Endothelial cell of umbilical vein (primary cell): ENCODE results near the gene TTYH3. TPM values are rescaled to one million over a fixed set of nuclear protein-coding genes. Genes with fewer than 3 reads are reported as not detected.

Experiments used
- BruUV-seq: library from RNA; stranded (reverse); fragments of 400-500 nt; replicated peaks from 2 replicates; lab custom pipeline; 2021; lab: Mats Ljungman, UMichigan
- CTCF ChIA-PET: fragments of 300-600, 350-600 bp; sonication (Branson Sonifier 250); formaldehyde crosslinking; loops from one replicate; lab custom pipeline; 2021; ENCODE audit warnings: antibody characterized with exemption, inconsistent platforms; lab: Charles Lee
- POLR2A ChIA-PET: fragments of 300-600, 350-600 bp; sonication (Branson Sonifier 250); formaldehyde crosslinking; loops from one replicate; lab custom pipeline; 2021; ENCODE audit warnings: antibody characterized with exemption, inconsistent platforms; lab: Charles Lee
- DNase-seq: peaks from one replicate; pipeline ENCODE4 v3.0.0-alpha.2; 2011; ENCODE audit warnings: low read depth, low spot score
- FAIRE-seq: peaks from 2 replicates; lab custom pipeline; 2011; peaks lifted over from hg19 to GRCh38; lab: Jason Lieb, UNC
- H2AFZ ChIP-seq: 2 replicates; pipeline ENCODE4 v1.6.0; 2012; ENCODE audit warnings: low read depth, low read length, control low read depth, inconsistent platforms
- H3K27ac ChIP-seq: 2 replicates; pipeline ENCODE4 v1.5.1; 2011; ENCODE audit warnings: low read depth, mild to moderate bottlenecking, control low read depth, low read length, moderate library complexity; ENCODE audit not compliant: insufficient read depth
- H3K27me3 ChIP-seq, 2 experiments: 2 replicates each; pipeline versions ENCODE4 v1.6.0 to v1.6.1; 2011; ENCODE audit warnings: low read length in 2 of 2, mixed read lengths in 1 of 2; ENCODE audit not compliant: control insufficient read depth in 2 of 2, insufficient read depth in 2 of 2
- H3K36me3 ChIP-seq, 2 experiments: 2 replicates in 1 of 2; 3 replicates in 1 of 2; pipeline ENCODE4 v1.5.1; 2011; ENCODE audit warnings: low read length in 2 of 2, mild to moderate bottlenecking in 1 of 2, moderate library complexity in 1 of 2; ENCODE audit not compliant: control insufficient read depth in 2 of 2, insufficient read depth in 2 of 2; ENCODE audit errors: extremely low read depth in 1 of 2
- H3K4me1 ChIP-seq: 3 replicates; pipeline ENCODE4 v1.5.1; 2011; ENCODE audit warnings: mild to moderate bottlenecking, low read length; ENCODE audit not compliant: control insufficient read depth, insufficient read depth; ENCODE audit errors: extremely low read depth
- H3K4me2 ChIP-seq: 2 replicates; pipeline ENCODE4 v1.6.1; 2011; ENCODE audit warnings: low read length, control low read depth, mixed read lengths; ENCODE audit not compliant: insufficient read depth
- H3K4me3 ChIP-seq, 3 experiments: fragments of 200-600 bp in 1 of 3; sonication (generic), shearing (Covaris generic) in 1 of 3; replicated peaks in 1 of 3; 2 replicates each; pipeline ENCODE4 v1.5.1; 2011 to 2016; ENCODE audit warnings: control low read depth in 3 of 3, low read length in 3 of 3, mild to moderate bottlenecking in 2 of 3, inconsistent platforms in 1 of 3, low read depth in 1 of 3, moderate library complexity in 1 of 3; ENCODE audit not compliant: insufficient read depth in 1 of 3
- H3K79me2 ChIP-seq: 2 replicates; pipeline ENCODE4 v1.6.0; 2012; ENCODE audit warnings: low read length, inconsistent platforms; ENCODE audit not compliant: control insufficient read depth, insufficient read depth
- H3K9ac ChIP-seq: replicated peaks from 2 replicates; pipeline ENCODE3; 2011; ENCODE audit warnings: low read length, control low read depth; ENCODE audit not compliant: insufficient read depth; ENCODE audit errors: extremely low read depth
- H3K9me1 ChIP-seq: replicated peaks from 3 replicates; pipeline ENCODE4 v1.6.0; 2011; ENCODE audit warnings: mild to moderate bottlenecking, low read length; ENCODE audit not compliant: control insufficient read depth, insufficient read depth; ENCODE audit errors: extremely low read depth
- H3K9me3 ChIP-seq: replicated peaks from 2 replicates; pipeline ENCODE4 v1.5.1; 2012; ENCODE audit warnings: low read length, inconsistent platforms; ENCODE audit not compliant: control insufficient read depth, insufficient read depth
- H4K20me1 ChIP-seq: replicated peaks from 2 replicates; pipeline ENCODE3; 2011; ENCODE audit warnings: mild to moderate bottlenecking, low read length; ENCODE audit not compliant: control insufficient read depth, insufficient read depth; ENCODE audit errors: extremely low read depth
- EZH2 ChIP-seq: IDR thresholded peaks from 2 replicates; pipeline ENCODE4 v1.6.1; 2012; ENCODE audit warnings: borderline replicate concordance, low read depth, mild to moderate bottlenecking, moderate library complexity, low read length, inconsistent platforms; ENCODE audit not compliant: severe bottlenecking
- FOS ChIP-seq: IDR thresholded peaks from 2 replicates; pipeline ENCODE4 v1.6.1; 2011; ENCODE audit warnings: mild to moderate bottlenecking, low read length, moderate library complexity, borderline replicate concordance; ENCODE audit not compliant: insufficient read depth
- GATA2 ChIP-seq: IDR thresholded peaks from 2 replicates; pipeline ENCODE4 v1.7.0; 2011; ENCODE audit warnings: low read depth, mild to moderate bottlenecking, moderate library complexity, mixed read lengths, low read length; ENCODE audit not compliant: insufficient read length, insufficient read depth
- JUN ChIP-seq: IDR thresholded peaks from 2 replicates; pipeline ENCODE4 v1.6.1; 2011; ENCODE audit warnings: borderline replicate concordance, low read depth; ENCODE audit not compliant: insufficient read length, insufficient read depth
- MYC ChIP-seq: IDR thresholded peaks from one replicate; pipeline ENCODE4 v1.6.1; 2011; ENCODE audit warnings: mild to moderate bottlenecking, low read depth, low read length
- POLR2A ChIP-seq: IDR thresholded peaks from 2 replicates; pipeline ENCODE4 v1.6.1; 2012; ENCODE audit warnings: low read depth, mild to moderate bottlenecking, control low read depth, low read length
- POLR2AphosphoS5 ChIP-seq: IDR thresholded peaks from 2 replicates; pipeline ENCODE4 v1.6.1; 2012; ENCODE audit warnings: low read depth, mild to moderate bottlenecking, control low read depth, low read length, moderate library complexity; ENCODE audit not compliant: insufficient read depth
- dilution Hi-C: fragments of 300-500 bp; cut with MboI; formaldehyde crosslinking; loops from one replicate; pipeline ENCODE4 v1.15.0; 2019; ENCODE audit warnings: low sequenced_read_pairs; ENCODE audit not compliant: extremely low pct_ligation_motif_present
- intact Hi-C: fragments of 100-400 bp; cut with micrococcal nuclease; formaldehyde crosslinking; loops from one replicate; pipeline ENCODE4 v1.10.0; 2022
- polyA plus RNA-seq, 4 experiments: library from polyadenylated mRNA; depleted of rRNA in 3 of 4; stranded (reverse) in 3 of 4; unstranded in 1 of 4; fragments of >200 nt; gene quantifications; 2 replicates each; pipeline versions ENCODE4 v1.2.1 to v1.2.3, GENCODE V29; 2011 to 2012; ENCODE audit warnings: missing spikeins in 1 of 4
- total RNA-seq: library from RNA; stranded (reverse); gene quantifications from 2 replicates; pipeline ENCODE4 v1.2.3, GENCODE V29; 2021
- TF ChIP-seq, protein P1 (sequence below): IDR thresholded peaks from 2 replicates; pipeline ENCODE4 v1.6.1; 2011; ENCODE audit not compliant: insufficient read depth, insufficient read length
- TF ChIP-seq, protein P2 (sequence below), 2 donors: IDR thresholded peaks; 1 replicate in 1 of 2; 2 replicates in 1 of 2; pipeline ENCODE4 v1.5.1; 2011; ENCODE audit warnings: low read length in 2 of 2, mild to moderate bottlenecking in 2 of 2, moderate library complexity in 2 of 2, control low read depth in 1 of 2, inconsistent platforms in 1 of 2, low read depth in 1 of 2; ENCODE audit not compliant: insufficient read depth in 1 of 2; ENCODE audit errors: extremely low read depth in 1 of 2

Gene TTYH3
- total and polyA plus RNA-seq, 2 donors (not counting 3 experiments of a cell fraction or from before 2014, with no cell fraction given) = 143 to 280 TPM

DNA sequence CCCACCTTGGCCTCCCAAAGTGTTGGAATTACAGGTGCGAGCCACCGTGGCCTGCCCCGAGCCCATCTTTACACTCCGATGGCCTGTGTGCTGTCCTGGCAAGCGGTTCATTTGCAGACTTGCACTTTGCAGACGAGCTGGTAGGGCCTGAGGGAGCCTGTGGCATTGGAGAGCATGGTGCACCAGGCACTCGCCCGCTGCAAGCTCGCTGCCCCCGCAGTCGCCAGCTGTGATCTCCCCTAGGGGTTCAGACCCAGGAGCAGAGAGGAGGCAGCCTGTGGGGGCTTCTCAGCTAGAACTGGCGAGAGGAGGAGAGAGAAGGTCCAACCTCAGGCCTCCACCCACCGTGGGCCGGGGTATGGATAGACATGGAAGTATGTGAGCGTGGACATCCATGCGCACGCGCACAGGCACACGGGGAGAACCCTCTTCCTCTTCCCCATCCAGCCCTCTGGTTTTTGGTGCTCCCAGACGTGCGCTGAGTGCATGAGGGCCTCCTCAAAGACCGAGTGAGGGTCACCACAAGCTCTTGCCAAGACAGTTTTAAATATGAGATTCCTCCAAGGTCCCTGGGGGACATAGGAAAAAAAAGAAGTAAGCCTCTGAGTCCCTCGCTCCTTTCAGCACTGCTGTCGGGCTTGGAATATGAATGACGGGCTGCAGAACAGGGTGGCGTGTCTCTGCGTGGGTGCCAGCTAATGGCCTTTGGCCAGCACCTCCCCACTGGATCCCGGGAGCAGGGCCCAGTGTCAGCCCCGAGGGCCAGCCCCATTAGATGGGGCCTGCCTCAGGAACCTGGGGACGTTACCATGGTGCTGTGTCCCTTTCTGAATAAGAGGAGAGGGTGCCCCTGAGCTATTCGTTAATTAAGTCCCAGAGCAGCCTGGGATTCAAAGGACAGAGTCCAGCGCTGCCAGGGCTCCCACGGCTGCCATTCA is 15.1 kb upstream of the TTYH3 start:
- no peak for FAIRE-seq
- intact Hi-C loops (no loop called here), dilution Hi-C loops (no loop called here)
- Histone ChIP-seq H4K20me1 (no peaks in the 10 kb centered on the region), H3K79me2 (no peaks in the 10 kb centered on the region), H3K9ac (no peak overlapping the region), H3K9me3 (no peaks in the 10 kb centered on the region), H3K36me3 (no peaks in the 10 kb centered on the region), H3K27ac (no peak overlapping the region), H3K4me2 (no peak overlapping the region), H3K4me3 (no peak overlapping the region), H3K4me1 (peaks cover 5% of the 10 kb centered on the region), H2AFZ (no peak overlapping the region), H3K27me3 (no peaks in the 10 kb centered on the region), H3K9me1 (no peaks in the 10 kb centered on the region)
- no peak for TF ChIP-seq JUN
- TF ChIP-seq MYC = no peak
- TF ChIP-seq, protein P1, sequence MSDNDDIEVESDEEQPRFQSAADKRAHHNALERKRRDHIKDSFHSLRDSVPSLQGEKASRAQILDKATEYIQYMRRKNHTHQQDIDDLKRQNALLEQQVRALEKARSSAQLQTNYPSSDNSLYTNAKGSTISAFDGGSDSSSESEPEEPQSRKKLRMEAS = no peak
- no peak for TF ChIP-seq POLR2A
- TF ChIP-seq GATA2 = no peak
- no peak for TF ChIP-seq EZH2
- no peak for TF ChIP-seq FOS
- no peak for TF ChIP-seq POLR2AphosphoS5
- TF ChIP-seq, protein P2, sequence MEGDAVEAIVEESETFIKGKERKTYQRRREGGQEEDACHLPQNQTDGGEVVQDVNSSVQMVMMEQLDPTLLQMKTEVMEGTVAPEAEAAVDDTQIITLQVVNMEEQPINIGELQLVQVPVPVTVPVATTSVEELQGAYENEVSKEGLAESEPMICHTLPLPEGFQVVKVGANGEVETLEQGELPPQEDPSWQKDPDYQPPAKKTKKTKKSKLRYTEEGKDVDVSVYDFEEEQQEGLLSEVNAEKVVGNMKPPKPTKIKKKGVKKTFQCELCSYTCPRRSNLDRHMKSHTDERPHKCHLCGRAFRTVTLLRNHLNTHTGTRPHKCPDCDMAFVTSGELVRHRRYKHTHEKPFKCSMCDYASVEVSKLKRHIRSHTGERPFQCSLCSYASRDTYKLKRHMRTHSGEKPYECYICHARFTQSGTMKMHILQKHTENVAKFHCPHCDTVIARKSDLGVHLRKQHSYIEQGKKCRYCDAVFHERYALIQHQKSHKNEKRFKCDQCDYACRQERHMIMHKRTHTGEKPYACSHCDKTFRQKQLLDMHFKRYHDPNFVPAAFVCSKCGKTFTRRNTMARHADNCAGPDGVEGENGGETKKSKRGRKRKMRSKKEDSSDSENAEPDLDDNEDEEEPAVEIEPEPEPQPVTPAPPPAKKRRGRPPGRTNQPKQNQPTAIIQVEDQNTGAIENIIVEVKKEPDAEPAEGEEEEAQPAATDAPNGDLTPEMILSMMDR (IDR thresholded peaks at IDR 0.05; ENCODE audit: extremely low read depth in 1 of 2, insufficient read depth in 1 of 2, low read depth in 1 of 2, low read length in 2 of 2) = no peak
- no TSS peak for BruUV-seq
- POLR2A ChIA-PET = no interaction called here
- CTCF ChIA-PET = interaction anchor here (0.7 to 3.7 kb wide), 3 partner anchors 8 to 10 kb away, joined by 3 to 31 read pairs (median 9); no protein-coding TSS in a partner anchor
- no peak for DNase-seq
